GM10248 (cell line): Measurements from ENCODE around the gene DAB2IP.
A peak's percentile ranks its signal among the peaks of the same experiment; 100 is the strongest.

Experiments
- CTCF ChIA-PET: fragments of 300-600 bp; sonication (Branson Sonifier 250); formaldehyde crosslinking; extraction: SDS; loops from one replicate; lab custom pipeline; 2021; ENCODE audit warnings: antibody characterized with exemption; lab: Yijun Ruan, JAX
- POLR2A ChIA-PET: fragments of 350-650 bp; sonication (Branson Sonifier 250); formaldehyde crosslinking; extraction: SDS; loops from one replicate; lab custom pipeline; 2020; ENCODE audit warnings: antibody characterized with exemption; lab: Yijun Ruan, JAX
- DNase-seq: peaks from one replicate; pipeline ENCODE4 v3.0.0; 2012; ENCODE audit errors: extremely low spot score
- TF ChIP-seq, protein P1 (sequence below): IDR thresholded peaks from 2 replicates; pipeline ENCODE4 v1.5.1; 2012; ENCODE audit warnings: mild to moderate bottlenecking, low read depth; ENCODE audit errors: extremely low read depth, missing control alignments, control extremely low read depth

The DAB2IP gene

DNA sequence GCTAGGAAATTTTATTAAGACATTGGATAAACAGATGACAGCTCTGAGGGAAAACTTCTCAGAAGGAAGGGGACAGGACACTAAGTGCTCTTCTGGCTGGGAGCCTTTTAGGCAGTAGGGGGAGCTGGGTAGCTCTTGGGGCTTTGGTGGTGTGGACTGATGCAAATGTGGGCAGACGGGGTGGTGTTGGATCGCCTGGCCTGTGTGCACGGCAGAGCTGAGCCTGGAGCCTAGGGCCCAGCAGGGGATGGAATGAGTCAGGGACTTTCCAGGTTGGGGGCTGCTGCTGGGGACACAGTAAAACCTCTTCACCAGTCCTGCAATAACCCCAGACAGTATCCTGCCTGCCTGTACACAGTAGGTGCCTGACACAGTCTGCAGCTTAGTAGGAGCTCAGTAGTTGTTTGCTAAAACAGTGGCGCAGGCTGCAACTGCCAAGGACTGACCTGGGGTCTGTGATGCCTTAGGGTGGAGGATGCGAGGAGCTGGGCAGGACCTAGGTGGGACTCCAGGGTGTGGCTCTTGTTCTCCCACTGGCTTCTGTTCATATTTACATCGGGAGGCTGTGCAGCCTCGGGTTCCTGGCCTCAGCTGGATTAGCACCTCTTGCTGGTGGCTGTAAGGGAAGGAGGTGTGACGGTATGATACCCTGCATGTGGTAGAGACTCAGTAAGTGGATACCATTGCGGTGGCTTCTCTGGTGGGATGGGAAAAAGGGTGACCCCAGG, 83.8 kb downstream of the DAB2IP start:
- ChIA-PET POLR2A (no interaction called here), CTCF (interaction anchor here (0.7 to 1.4 kb wide), 5 partner anchors 8 to 255 kb away, joined by 3 to 6 read pairs (median 3); no protein-coding TSS in a partner anchor)
- DNase-seq = peak; percentile 48

DNA sequence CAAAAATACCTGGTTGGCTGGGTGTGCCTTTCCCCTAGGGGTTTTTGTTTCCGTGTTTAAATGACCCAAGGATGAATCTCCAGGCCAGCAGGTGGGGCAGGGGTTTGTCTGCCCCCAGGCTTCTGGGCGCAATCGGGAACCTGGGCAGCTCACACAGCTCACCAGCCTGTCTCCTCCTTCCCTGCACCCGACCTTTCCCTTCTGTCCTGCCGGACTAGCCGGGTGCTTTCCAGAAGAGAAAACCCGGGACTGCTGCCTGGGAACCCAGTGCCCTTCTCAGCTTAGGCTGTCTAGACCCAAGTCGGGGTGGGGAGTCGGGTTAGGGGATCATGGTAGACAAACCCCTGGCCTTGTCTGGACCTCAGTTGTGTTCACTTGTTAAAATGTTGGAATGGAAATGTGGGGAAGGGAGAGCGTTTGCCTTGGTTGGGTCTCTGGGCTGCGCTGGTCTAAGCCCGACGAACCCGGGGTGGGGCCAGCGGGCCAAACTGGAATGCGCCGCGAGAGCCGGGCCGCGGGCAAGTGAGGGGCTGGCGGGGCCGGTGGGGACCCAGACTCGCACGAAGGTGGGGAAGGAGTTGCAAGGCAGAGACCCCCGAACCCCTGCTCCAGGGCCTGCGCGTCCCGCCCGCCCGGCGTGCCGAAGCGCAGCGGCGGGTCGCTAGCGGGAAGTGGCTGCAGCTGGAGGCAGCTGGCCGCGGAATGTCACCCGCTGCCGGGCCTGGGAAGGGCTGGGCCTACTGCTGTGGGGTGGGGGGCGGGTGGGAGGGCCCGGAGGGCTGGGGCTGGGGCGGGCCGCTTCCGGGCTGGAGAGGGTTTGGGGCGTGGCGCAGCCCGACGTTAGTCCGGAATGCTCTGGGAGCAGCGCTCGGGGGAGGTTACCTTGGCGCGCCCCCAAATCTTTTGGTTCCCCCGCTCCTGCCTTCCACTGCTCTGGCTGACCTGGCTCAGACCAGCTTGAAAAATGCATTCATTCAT, 84.6 kb downstream of the DAB2IP start:
- ChIA-PET CTCF (interaction anchor here (1.3 to 1.4 kb wide), 2 partner anchors 9 to 11 kb away, joined by 4 to 6 read pairs; no protein-coding TSS in a partner anchor), POLR2A (no interaction called here)
- no peak for DNase-seq
- TF ChIP-seq, protein P1, sequence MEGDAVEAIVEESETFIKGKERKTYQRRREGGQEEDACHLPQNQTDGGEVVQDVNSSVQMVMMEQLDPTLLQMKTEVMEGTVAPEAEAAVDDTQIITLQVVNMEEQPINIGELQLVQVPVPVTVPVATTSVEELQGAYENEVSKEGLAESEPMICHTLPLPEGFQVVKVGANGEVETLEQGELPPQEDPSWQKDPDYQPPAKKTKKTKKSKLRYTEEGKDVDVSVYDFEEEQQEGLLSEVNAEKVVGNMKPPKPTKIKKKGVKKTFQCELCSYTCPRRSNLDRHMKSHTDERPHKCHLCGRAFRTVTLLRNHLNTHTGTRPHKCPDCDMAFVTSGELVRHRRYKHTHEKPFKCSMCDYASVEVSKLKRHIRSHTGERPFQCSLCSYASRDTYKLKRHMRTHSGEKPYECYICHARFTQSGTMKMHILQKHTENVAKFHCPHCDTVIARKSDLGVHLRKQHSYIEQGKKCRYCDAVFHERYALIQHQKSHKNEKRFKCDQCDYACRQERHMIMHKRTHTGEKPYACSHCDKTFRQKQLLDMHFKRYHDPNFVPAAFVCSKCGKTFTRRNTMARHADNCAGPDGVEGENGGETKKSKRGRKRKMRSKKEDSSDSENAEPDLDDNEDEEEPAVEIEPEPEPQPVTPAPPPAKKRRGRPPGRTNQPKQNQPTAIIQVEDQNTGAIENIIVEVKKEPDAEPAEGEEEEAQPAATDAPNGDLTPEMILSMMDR = no peak

More for the DNA sequence above, 83.8 kb downstream of the DAB2IP start:
- TF ChIP-seq, protein P1 = peak; percentile 30

DNA sequence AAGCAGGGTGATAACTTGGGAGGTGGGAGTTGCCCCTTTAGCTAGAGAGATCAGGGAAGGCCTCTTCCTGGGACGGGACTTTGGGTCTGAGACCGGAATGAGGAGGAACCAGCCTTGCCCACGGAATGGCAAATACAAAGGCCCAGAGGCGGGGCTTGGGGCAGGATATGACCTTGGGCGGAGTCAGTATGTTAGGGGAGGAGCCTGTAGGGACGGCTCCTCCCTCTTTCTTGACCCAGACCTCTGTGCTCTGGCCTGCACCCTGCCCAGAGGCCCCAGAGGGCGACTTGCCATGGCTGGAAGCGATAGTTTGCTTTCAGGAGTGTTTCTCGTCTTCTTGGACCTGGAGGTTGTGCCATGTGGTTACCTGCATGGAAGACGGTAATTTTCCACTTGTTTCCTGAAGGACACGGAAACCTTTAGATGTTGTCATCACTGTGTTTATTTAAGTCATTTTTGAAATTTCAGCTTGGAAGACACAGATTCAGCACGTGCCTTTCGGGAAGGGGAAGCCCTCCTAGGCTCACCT, 85.6 kb downstream of the DAB2IP start:
- TF ChIP-seq, protein P1 = no peak
- CTCF ChIA-PET = interaction anchor here (1.2 kb wide), 1 partner anchor 13 kb away, joined by 3 read pairs; no protein-coding TSS in a partner anchor
- POLR2A ChIA-PET = no interaction called here
- DNase-seq = no peak

DNA sequence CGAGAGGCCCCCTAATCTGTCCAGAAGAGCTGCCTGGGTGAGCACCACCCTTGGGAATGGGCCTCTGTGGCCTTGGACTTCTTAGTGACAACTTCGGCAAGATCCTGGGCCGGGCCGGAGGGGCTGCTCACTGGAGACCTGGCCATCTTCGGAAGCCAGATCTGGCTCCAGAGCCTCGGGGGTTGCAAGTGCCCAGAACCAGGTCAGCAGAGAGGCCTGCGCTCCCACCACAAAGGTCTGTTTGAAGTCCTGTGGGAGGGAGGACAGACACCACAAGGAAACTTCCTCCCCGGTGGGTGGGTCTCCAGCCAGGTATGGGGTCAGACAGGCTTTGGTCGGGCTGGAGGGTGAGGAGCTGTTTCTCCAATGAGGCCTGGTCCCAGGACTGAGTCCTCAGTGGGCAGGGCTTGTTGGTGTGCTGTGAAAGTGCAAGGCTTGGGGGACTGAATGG, 86.1 kb downstream of the DAB2IP start:
- POLR2A ChIA-PET = no interaction called here
- no peak for DNase-seq
- CTCF ChIA-PET = interaction anchor here (1.2 kb wide), 1 partner anchor 13 kb away, joined by 3 read pairs; no protein-coding TSS in a partner anchor

DNA sequence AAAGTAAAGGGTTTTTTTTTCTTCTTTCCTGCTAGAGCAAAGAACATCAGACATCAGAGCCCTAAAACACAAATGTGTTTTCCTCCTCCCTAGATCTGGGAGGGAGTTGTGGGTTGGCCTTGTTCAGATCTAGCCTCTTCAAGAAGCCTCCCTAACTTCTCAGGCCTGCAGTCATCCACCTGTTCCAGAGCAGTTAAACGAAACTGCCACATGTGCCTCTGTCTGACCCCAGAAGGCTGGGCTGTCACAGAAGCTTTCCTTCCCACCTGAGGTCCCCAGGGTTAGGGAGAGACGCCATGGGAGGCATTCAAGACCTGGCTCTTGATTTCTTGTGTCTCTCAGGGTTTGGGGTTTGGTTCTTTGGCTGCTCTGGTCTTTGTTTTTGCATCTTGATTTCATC, 87.0 kb downstream of the DAB2IP start:
- CTCF ChIA-PET = interaction anchor here (1.3 kb wide), 1 partner anchor 13 kb away, joined by 3 read pairs; no protein-coding TSS in a partner anchor
- TF ChIP-seq, protein P1 = no peak
- no peak for DNase-seq
- POLR2A ChIA-PET = no interaction called here

More for the DNA sequence above, 86.1 kb downstream of the DAB2IP start:
- TF ChIP-seq, protein P1 = no peak
